ENCODE data around the gene VCL.
"Not testable (repeated sequence)": the region's sequence is repeated elsewhere in the genome, so short reads cannot be mapped to it uniquely, and the experiment has no call there.

DNA sequence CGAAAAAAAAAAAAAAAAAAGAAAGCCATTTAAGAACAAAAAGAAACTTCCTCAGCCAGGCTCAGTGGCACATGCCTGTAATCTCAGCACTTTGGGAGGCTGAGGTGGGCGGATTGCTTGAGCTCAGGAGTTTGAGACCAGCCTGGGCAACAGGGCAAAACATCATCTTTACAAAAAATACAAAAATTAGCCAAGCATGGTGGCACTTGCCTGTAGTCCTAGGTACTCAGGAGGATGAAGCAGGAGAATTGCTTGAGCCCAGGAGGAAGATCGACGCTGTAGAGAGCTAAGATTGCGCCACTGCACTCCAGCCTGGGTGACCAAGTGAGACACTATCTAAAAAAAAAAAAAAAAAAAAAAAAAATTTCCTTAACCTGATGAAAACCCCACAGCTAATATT is 140.7 kb downstream of the VCL start:
- TF ChIP-seq, protein P1, sequence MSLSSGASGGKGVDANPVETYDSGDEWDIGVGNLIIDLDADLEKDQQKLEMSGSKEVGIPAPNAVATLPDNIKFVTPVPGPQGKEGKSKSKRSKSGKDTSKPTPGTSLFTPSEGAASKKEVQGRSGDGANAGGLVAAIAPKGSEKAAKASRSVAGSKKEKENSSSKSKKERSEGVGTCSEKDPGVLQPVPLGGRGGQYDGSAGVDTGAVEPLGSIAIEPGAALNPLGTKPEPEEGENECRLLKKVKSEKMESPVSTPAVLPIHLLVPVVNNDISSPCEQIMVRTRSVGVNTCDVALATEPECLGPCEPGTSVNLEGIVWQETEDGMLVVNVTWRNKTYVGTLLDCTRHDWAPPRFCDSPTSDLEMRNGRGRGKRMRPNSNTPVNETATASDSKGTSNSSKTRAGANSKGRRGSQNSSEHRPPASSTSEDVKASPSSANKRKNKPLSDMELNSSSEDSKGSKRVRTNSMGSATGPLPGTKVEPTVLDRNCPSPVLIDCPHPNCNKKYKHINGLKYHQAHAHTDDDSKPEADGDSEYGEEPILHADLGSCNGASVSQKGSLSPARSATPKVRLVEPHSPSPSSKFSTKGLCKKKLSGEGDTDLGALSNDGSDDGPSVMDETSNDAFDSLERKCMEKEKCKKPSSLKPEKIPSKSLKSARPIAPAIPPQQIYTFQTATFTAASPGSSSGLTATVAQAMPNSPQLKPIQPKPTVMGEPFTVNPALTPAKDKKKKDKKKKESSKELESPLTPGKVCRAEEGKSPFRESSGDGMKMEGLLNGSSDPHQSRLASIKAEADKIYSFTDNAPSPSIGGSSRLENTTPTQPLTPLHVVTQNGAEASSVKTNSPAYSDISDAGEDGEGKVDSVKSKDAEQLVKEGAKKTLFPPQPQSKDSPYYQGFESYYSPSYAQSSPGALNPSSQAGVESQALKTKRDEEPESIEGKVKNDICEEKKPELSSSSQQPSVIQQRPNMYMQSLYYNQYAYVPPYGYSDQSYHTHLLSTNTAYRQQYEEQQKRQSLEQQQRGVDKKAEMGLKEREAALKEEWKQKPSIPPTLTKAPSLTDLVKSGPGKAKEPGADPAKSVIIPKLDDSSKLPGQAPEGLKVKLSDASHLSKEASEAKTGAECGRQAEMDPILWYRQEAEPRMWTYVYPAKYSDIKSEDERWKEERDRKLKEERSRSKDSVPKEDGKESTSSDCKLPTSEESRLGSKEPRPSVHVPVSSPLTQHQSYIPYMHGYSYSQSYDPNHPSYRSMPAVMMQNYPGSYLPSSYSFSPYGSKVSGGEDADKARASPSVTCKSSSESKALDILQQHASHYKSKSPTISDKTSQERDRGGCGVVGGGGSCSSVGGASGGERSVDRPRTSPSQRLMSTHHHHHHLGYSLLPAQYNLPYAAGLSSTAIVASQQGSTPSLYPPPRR (CRISPR knock-in tag; IDR thresholded peaks at IDR 0.05; ENCODE audit: borderline replicate concordance) = not testable (repeated sequence)
- TF ChIP-seq BRD4 (IDR thresholded peaks at IDR 0.05); POLR2A (conservative IDR thresholded peaks at IDR 0.05): not testable (repeated sequence)

All from K562 (cell line).